GM19238 (cell line): ENCODE data around the gene TPPP2.

ENCODE experiments used
- DNase-seq: peaks from one replicate; pipeline ENCODE4 v3.0.0; 2011; ENCODE audit warnings: low spot score; ENCODE audit not compliant: insufficient read length

The TPPP2 gene

GRCh38 chr14:21075719-21076437 is 45.9 kb downstream of the TPPP2 start:
- DNase-seq, result no peak

GRCh38 chr14:21077672-21078071 is 47.7 kb downstream of the TPPP2 start:
- no peak for DNase-seq

- DNase-seq, result no peak
Observed at GRCh38 chr14:21078287-21078686, 48.3 kb downstream of the TPPP2 start.

GRCh38 chr14:21078726-21079125 is 48.7 kb downstream of the TPPP2 start:
- DNase-seq, result no peak

GRCh38 chr14:21081521-21082142 is 51.6 kb downstream of the TPPP2 start:
- DNase-seq, result no peak
